GM12878 (cell line): ENCODE data around the gene KAZN. TPM values are rescaled to one million over a fixed set of nuclear protein-coding genes. Genes with fewer than 3 reads are reported as not detected.

Experiments
- ATAC-seq: fragments of 200-7000 bp; cut with Tn5 transposase; 3 replicates; pipeline ENCODE4 v1.9.1; 2020; ENCODE audit warnings: mild to moderate bottlenecking, moderate library complexity
- BruUV-seq: library from RNA; stranded (reverse); fragments of 400-500 nt; replicated peaks from 2 replicates; lab custom pipeline; 2021; lab: Mats Ljungman, UMichigan
- CTCF ChIA-PET: fragments of 300-600 bp; sonication (Branson Sonifier 250); formaldehyde crosslinking; extraction: SDS; loops from one replicate; lab custom pipeline; 2021; ENCODE audit warnings: inconsistent platforms; lab: Yijun Ruan, JAX
- POLR2A ChIA-PET: fragments of 350-600 bp; formaldehyde crosslinking; extraction: SDS; loops from one replicate; lab custom pipeline; 2021; ENCODE audit warnings: inconsistent platforms; lab: Charles Lee
- RAD21 ChIA-PET: fragments of 300-600 bp; sonication (Branson Sonifier 250); formaldehyde crosslinking; loops from one replicate; lab custom pipeline; 2023; ENCODE audit warnings: antibody characterized with exemption; ENCODE audit not compliant: unreplicated experiment; lab: Charles Lee
- SMC1A ChIA-PET: fragments of 300-600 bp; sonication (Branson Sonifier 250); formaldehyde crosslinking; loops from one replicate; lab custom pipeline; 2023; ENCODE audit not compliant: unreplicated experiment, uncharacterized antibody; lab: Charles Lee
- DNase-seq: peaks from one replicate; pipeline ENCODE4 v3.0.0-alpha.2; 2011; ENCODE audit warnings: low read depth, low spot score
- FAIRE-seq: peaks from 3 replicates; lab custom pipeline; 2011; peaks lifted over from hg19 to GRCh38; lab: Jason Lieb, UNC
- H2AFZ ChIP-seq: 2 replicates; pipeline ENCODE4 v1.6.0; 2011; ENCODE audit warnings: low read depth, low read length, control low read depth; ENCODE audit not compliant: control insufficient read depth
- H3K27ac ChIP-seq: 2 replicates; pipeline ENCODE4 v1.5.1; 2011; ENCODE audit warnings: control low read depth; ENCODE audit not compliant: control insufficient read depth, insufficient read depth
- H3K27me3 ChIP-seq, 2 experiments: replicated peaks in 1 of 2; 2 replicates each; pipeline versions ENCODE4 v1.6.0 to v1.6.1; 2011; ENCODE audit warnings: low read length in 1 of 2; ENCODE audit not compliant: control insufficient read depth in 2 of 2, insufficient read depth in 2 of 2
- H3K36me3 ChIP-seq, 2 experiments: 2 replicates each; pipeline ENCODE4 v1.5.1; 2011; ENCODE audit warnings: low read length in 1 of 2; ENCODE audit not compliant: control insufficient read depth in 2 of 2, insufficient read depth in 2 of 2
- H3K4me1 ChIP-seq: 2 replicates; pipeline ENCODE4 v1.6.1; 2011; ENCODE audit warnings: mild to moderate bottlenecking, low read length, moderate library complexity, mixed read lengths; ENCODE audit not compliant: control insufficient read depth, insufficient read depth
- H3K4me2 ChIP-seq: 2 replicates; pipeline ENCODE4 v1.6.0; 2011; ENCODE audit warnings: control low read depth; ENCODE audit not compliant: control insufficient read depth, insufficient read depth
- H3K4me3 ChIP-seq: fragments of 200-600 bp; sonication (generic); 2 replicates; pipeline ENCODE4 v1.5.1; 2016
- H3K79me2 ChIP-seq: 2 replicates; pipeline ENCODE4 v1.6.0; 2011; ENCODE audit warnings: low read length; ENCODE audit not compliant: control insufficient read depth, insufficient read depth
- H3K9ac ChIP-seq: 2 replicates; pipeline ENCODE4 v1.8.0; 2011; ENCODE audit warnings: low read length, control low read depth, mixed read lengths; ENCODE audit not compliant: control insufficient read depth, insufficient read depth
- H3K9me3 ChIP-seq: replicated peaks from 3 replicates; pipeline ENCODE4 v1.5.1; 2011; ENCODE audit warnings: mild to moderate bottlenecking, low read length; ENCODE audit not compliant: control insufficient read depth, insufficient read depth
- H4K20me1 ChIP-seq: 2 replicates; pipeline ENCODE4 v1.6.0; 2011; ENCODE audit not compliant: control insufficient read depth, insufficient read depth
- ASH2L ChIP-seq: fragments of 300-600, 200-600 bp; sonication (generic); IDR thresholded peaks from 2 replicates; pipeline ENCODE4 v1.6.1; 2017; ENCODE audit warnings: low read depth, mild to moderate bottlenecking, borderline replicate concordance
- E2F8 ChIP-seq: fragments of 450-650 bp; IDR thresholded peaks from 2 replicates; pipeline ENCODE4 v1.6.1; 2018; ENCODE audit warnings: mild to moderate bottlenecking, low read depth, moderate library complexity; ENCODE audit not compliant: partially characterized antibody
- ETV6 ChIP-seq, 2 experiments: fragments of 450-650 bp in 1 of 2; IDR thresholded peaks in 1 of 2; conservative IDR thresholded peaks in 1 of 2; 2 replicates each; pipeline ENCODE4 v1.6.1; 2014; ENCODE audit warnings: antibody characterized with exemption in 1 of 2, borderline replicate concordance in 1 of 2, low read depth in 1 of 2, mild to moderate bottlenecking in 1 of 2, moderate library complexity in 1 of 2
- HSF1 ChIP-seq: fragments of 150-350 bp; IDR thresholded peaks from 2 replicates; pipeline ENCODE4 v1.6.1; 2014; ENCODE audit warnings: mild to moderate bottlenecking, low read depth, low read length
- IKZF1 ChIP-seq: fragments of 450-650 bp; conservative IDR thresholded peaks from 2 replicates; pipeline ENCODE4 v1.6.1; 2017; ENCODE audit warnings: antibody characterized with exemption, mild to moderate bottlenecking
- TBL1XR1 ChIP-seq: IDR thresholded peaks from 2 replicates; pipeline ENCODE4 v1.6.1; 2012; ENCODE audit warnings: low read depth, low read length, improper control_type of control experiment
- WGBS: methylation state at CpG from one replicate; pipeline ENCODE4 v1.1.6; 2016; ENCODE audit warnings: low lambda C conversion rate; ENCODE audit not compliant: insufficient replicate concordance, insufficient coverage; ENCODE audit errors: missing lambda C conversion rate; 5-methylcytosine and 5-hydroxymethylcytosine counted together
- in situ Hi-C: fragments of 300-500 bp; cut with MboI; formaldehyde crosslinking; loops from 9 replicates; pipeline ENCODE4 v1.14.3; 2018; ENCODE audit warnings: mixed read lengths
- intact Hi-C: fragments of 100-400 bp; cut with micrococcal nuclease; formaldehyde crosslinking; loops from one replicate; pipeline ENCODE4 v1.14.2; 2022; ENCODE audit not compliant: unreplicated experiment
- polyA plus RNA-seq, 11 experiments: library from polyadenylated mRNA; depleted of rRNA in 4 of 11; unstranded in 6 of 11; stranded (reverse) in 5 of 11; fragments of >200 nt; fragmentation: Nextera tagmentation in 4 of 11; fragmentation: Illumina TruSeq in 1 of 11; extraction: Ambion mirVana in 4 of 11; extraction: Trizol in 1 of 11; gene quantifications; 1 replicate in 1 of 11; 2 replicates in 10 of 11; pipeline versions ENCODE4 v1.2.1 to v1.2.3, GENCODE V29; 2011 to 2016; ENCODE audit warnings: inconsistent platforms in 2 of 11, missing spikeins in 2 of 11, low read depth in 1 of 11
- total RNA-seq, 4 experiments: library from RNA; depleted of rRNA in 3 of 4; stranded (reverse); fragments of >200 nt in 3 of 4; fragmentation: Illumina TruSeq in 1 of 4; extraction: Trizol in 1 of 4; gene quantifications; 2 replicates each; pipeline versions ENCODE4 v1.2.1 to v1.2.3, GENCODE V29; 2013 to 2021

KAZN gene
- total and polyA plus RNA-seq, 10 of the 15 experiments (the other 5 are each of a cell fraction or from before 2014, with no cell fraction given) = 0.72 to 4.0 (median 1.2) TPM

- ChIA-PET CTCF (no interaction called here), SMC1A (no interaction called here), POLR2A (interaction anchor here (0.6 to 1.1 kb wide), 2 partner anchors 20 to 109 kb away, joined by 3 read pairs; no protein-coding TSS in a partner anchor), RAD21 (no interaction called here)
- H3K27ac ChIP-seq = no peak overlapping the region
- no peaks in the 10 kb centered on the region for H4K20me1 ChIP-seq
- H3K4me3 ChIP-seq = no peak overlapping the region
- no peak overlapping the region for H3K4me2 ChIP-seq
- no peaks in the 10 kb centered on the region for H3K4me1 ChIP-seq
- DNase-seq (no peak), ATAC-seq (no peak), FAIRE-seq (no peak)
- H3K9ac ChIP-seq = no peak overlapping the region
- in situ Hi-C loops (no loop called here), intact Hi-C loops (loop anchor here (5.0 kb wide), 1 partner anchor 242 kb away; no protein-coding TSS in a partner anchor)
- TF ChIP-seq IKZF1 = no peak
- no peak for TF ChIP-seq ETV6 (conservative IDR thresholded peaks at IDR 0.05 in 1 of 2, IDR thresholded peaks at IDR 0.05 in 1 of 2; ENCODE audit: borderline replicate concordance in 1 of 2, low read depth in 1 of 2)
- TF ChIP-seq HSF1 = no peak
- no peak for TF ChIP-seq TBL1XR1
- no peak for TF ChIP-seq ASH2L
- no peak for TF ChIP-seq E2F8
- no peaks in the 10 kb centered on the region for H3K36me3 ChIP-seq
- no peaks in the 10 kb centered on the region for H3K79me2 ChIP-seq
- no TSS peak for BruUV-seq
- no peaks in the 10 kb centered on the region for H3K9me3 ChIP-seq
- 39% methylated on average over 15 of the region's 16 CpGs for WGBS
- no peak overlapping the region for H2AFZ ChIP-seq
- peaks cover 0 to 3% of the 10 kb centered on the region in 2 experiments; a peak in 1 of 4 replicates for H3K27me3 ChIP-seq
Measured at GRCh38 chr1:14784790-14785773, 186.6 kb downstream of the KAZN start.
